Iris pigment epithelial cell (primary cell): Measurements from ENCODE around the gene PLEKHO2.

Experiments used
- DNase-seq: peaks from one replicate; pipeline ENCODE4 v3.0.0-alpha.2; 2011; ENCODE audit warnings: low read depth

The PLEKHO2 gene

GRCh38 chr15:64855205-64855975 lies 13.7 kb downstream of the PLEKHO2 start:
- DNase-seq: no peak

- peak; percentile 71 for DNase-seq
Observed at GRCh38 chr15:64856429-64857145, 14.9 kb downstream of the PLEKHO2 start.

- DNase-seq: peak; percentile 89
Observed at GRCh38 chr15:64857421-64857820, 15.7 kb downstream of the PLEKHO2 start.

GRCh38 chr15:64858021-64858575 lies 16.4 kb downstream of the PLEKHO2 start:
- no peak for DNase-seq

- DNase-seq: no peak
Observed at GRCh38 chr15:64859226-64859625, 17.5 kb downstream of the PLEKHO2 start.

- DNase-seq: no peak
Observed at GRCh38 chr15:64861331-64861730, 19.6 kb downstream of the PLEKHO2 start.

GRCh38 chr15:64861960-64862359 lies 20.2 kb downstream of the PLEKHO2 start:
- DNase-seq: no peak

GRCh38 chr15:64862408-64862807 lies 20.7 kb downstream of the PLEKHO2 start:
- DNase-seq: no peak

- DNase-seq: no peak
Observed at GRCh38 chr15:64864068-64864467, 22.4 kb downstream of the PLEKHO2 start.

GRCh38 chr15:64865126-64865997 lies 23.6 kb downstream of the PLEKHO2 start:
- no peak for DNase-seq

- DNase-seq: peak; percentile 95
Observed at GRCh38 chr15:64865998-64866520, 24.3 kb downstream of the PLEKHO2 start.

GRCh38 chr15:64869501-64869900 lies 27.8 kb downstream of the PLEKHO2 start:
- no peak for DNase-seq

- no peak for DNase-seq
Observed at GRCh38 chr15:64870353-64870752, 28.6 kb downstream of the PLEKHO2 start.

GRCh38 chr15:64875641-64876223 lies 34.0 kb downstream of the PLEKHO2 start:
- DNase-seq: no peak

- DNase-seq: no peak
Observed at GRCh38 chr15:64877435-64877834, 35.7 kb downstream of the PLEKHO2 start.

- no peak for DNase-seq
Observed at GRCh38 chr15:64878705-64879104, 37.0 kb downstream of the PLEKHO2 start.

- peak; percentile 50 for DNase-seq
Observed at GRCh38 chr15:64883100-64883581, 41.4 kb downstream of the PLEKHO2 start.

GRCh38 chr15:64883997-64884511 lies 42.3 kb downstream of the PLEKHO2 start:
- DNase-seq: peak; percentile 96

GRCh38 chr15:64884679-64885078 lies 43.0 kb downstream of the PLEKHO2 start:
- DNase-seq: no peak

GRCh38 chr15:64888336-64888735 lies 46.6 kb downstream of the PLEKHO2 start:
- DNase-seq: no peak

- no peak for DNase-seq
Observed at GRCh38 chr15:64891561-64891960, 49.8 kb downstream of the PLEKHO2 start.
